KMS-11 (cell line): ENCODE results near the gene PRDM16.

ENCODE experiments used
- H2AFZ ChIP-seq: fragments of 200-600 bp; sonication (generic); 2 replicates; pipeline ENCODE4 v1.6.1; 2016; ENCODE audit warnings: antibody characterized with exemption, mixed run types, low read depth
- H3K27ac ChIP-seq: fragments of 200-600 bp; sonication (generic); 2 replicates; pipeline ENCODE4 v1.6.1; 2016; ENCODE audit warnings: mild to moderate bottlenecking, mixed run types
- H3K27me3 ChIP-seq: fragments of 200-600 bp; sonication (generic); 2 replicates; pipeline ENCODE4 v1.6.1; 2017; ENCODE audit warnings: mild to moderate bottlenecking, low read depth, mixed run types, moderate library complexity; ENCODE audit not compliant: insufficient read depth
- H3K36me3 ChIP-seq: fragments of 200-600 bp; sonication (generic); 2 replicates; pipeline ENCODE4 v1.6.1; 2017; ENCODE audit warnings: mild to moderate bottlenecking, mixed run types; ENCODE audit not compliant: insufficient read depth
- H3K4me1 ChIP-seq: fragments of 200-600 bp; sonication (generic); 2 replicates; pipeline ENCODE4 v1.6.1; 2016; ENCODE audit warnings: mild to moderate bottlenecking, low read depth, mixed run types; ENCODE audit not compliant: poor library complexity, severe bottlenecking
- H3K4me2 ChIP-seq: fragments of 200-600 bp; sonication (generic); 2 replicates; pipeline ENCODE4 v1.7.0; 2016; ENCODE audit warnings: mild to moderate bottlenecking, mixed run types
- H3K4me3 ChIP-seq: fragments of 200-600 bp; sonication (generic); IDR thresholded peaks from 2 replicates; pipeline ENCODE4 v1.6.1; 2017; ENCODE audit warnings: low read depth, low read length, mixed read lengths; ENCODE audit not compliant: insufficient read depth
- H3K79me2 ChIP-seq: fragments of 200-600 bp; sonication (generic); 2 replicates; pipeline ENCODE4 v1.6.1; 2016; ENCODE audit warnings: low read depth, mixed run types; ENCODE audit not compliant: insufficient read depth
- H3K9ac ChIP-seq: fragments of 200-600 bp; sonication (generic); 2 replicates; pipeline ENCODE4 v1.6.1; 2016; ENCODE audit warnings: mild to moderate bottlenecking, mixed run types
- H4K20me1 ChIP-seq: fragments of 200-600 bp; sonication (generic); 2 replicates; pipeline ENCODE4 v1.6.1; 2016; ENCODE audit warnings: mild to moderate bottlenecking, mixed run types; ENCODE audit not compliant: insufficient read depth
- TF ChIP-seq, protein P1 (sequence below): fragments of 200-600 bp; sonication (generic); conservative IDR thresholded peaks from 2 replicates; pipeline ENCODE4 v1.6.1; 2017; ENCODE audit warnings: low read depth, mild to moderate bottlenecking, antibody characterized with exemption, low read length, moderate library complexity, mixed read lengths

PRDM16 gene

DNA sequence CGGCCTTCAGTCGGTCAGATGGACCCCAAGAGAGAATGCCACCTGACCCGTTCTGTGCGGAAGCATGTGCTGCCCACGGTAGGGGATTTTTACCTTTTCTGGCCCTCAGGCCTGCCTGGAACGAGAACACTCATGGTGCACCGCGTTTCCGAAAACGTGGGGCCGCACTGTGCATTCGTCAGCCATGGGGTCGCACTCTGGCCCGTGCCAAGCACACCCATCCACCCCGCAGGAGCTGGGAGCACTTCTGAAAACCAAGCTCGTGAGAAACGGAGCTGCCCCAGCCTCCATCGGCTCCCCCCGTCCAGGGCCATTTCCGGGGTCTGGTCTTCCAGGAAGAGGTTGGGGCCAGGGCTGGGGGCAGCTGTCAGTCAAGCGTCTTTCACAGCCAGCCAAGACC, 72.8 kb downstream of the PRDM16 start:
- no peaks in the 10 kb centered on the region for H3K4me1 ChIP-seq
- no peaks in the 10 kb centered on the region for H3K36me3 ChIP-seq
- peaks cover 63% of the 10 kb centered on the region for H3K27me3 ChIP-seq
- no peak overlapping the region for H3K4me2 ChIP-seq
- H3K27ac ChIP-seq = no peak overlapping the region
- H3K4me3 ChIP-seq = no peak overlapping the region
- TF ChIP-seq, protein P1, sequence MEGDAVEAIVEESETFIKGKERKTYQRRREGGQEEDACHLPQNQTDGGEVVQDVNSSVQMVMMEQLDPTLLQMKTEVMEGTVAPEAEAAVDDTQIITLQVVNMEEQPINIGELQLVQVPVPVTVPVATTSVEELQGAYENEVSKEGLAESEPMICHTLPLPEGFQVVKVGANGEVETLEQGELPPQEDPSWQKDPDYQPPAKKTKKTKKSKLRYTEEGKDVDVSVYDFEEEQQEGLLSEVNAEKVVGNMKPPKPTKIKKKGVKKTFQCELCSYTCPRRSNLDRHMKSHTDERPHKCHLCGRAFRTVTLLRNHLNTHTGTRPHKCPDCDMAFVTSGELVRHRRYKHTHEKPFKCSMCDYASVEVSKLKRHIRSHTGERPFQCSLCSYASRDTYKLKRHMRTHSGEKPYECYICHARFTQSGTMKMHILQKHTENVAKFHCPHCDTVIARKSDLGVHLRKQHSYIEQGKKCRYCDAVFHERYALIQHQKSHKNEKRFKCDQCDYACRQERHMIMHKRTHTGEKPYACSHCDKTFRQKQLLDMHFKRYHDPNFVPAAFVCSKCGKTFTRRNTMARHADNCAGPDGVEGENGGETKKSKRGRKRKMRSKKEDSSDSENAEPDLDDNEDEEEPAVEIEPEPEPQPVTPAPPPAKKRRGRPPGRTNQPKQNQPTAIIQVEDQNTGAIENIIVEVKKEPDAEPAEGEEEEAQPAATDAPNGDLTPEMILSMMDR = no peak
- H2AFZ ChIP-seq = no peak overlapping the region
- no peak overlapping the region for H3K9ac ChIP-seq
- no peaks in the 10 kb centered on the region for H4K20me1 ChIP-seq
- H3K79me2 ChIP-seq = no peaks in the 10 kb centered on the region

DNA sequence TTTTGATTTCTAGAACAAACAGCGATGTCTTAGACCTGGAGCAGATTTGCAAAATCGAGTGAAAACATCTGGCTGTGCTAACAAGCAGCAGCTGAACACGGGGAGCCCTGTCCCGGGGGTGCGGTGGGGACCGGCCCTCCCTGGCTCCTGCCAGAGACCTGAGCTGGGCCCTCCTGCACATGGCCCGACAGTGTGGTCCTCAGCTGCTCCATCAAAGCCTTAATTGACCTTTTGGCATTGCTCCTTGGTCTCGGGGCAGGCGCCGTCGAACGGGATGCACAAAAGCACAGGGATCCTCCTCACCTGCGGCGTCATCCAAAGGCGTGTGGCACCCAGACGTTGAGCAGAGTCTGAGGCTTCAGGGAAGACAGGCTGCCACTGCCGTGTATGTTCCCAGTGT, 73.2 kb downstream of the PRDM16 start:
- H3K4me1 ChIP-seq = no peaks in the 10 kb centered on the region
- TF ChIP-seq, protein P1 = no peak
- no peak overlapping the region for H2AFZ ChIP-seq
- H3K36me3 ChIP-seq = no peaks in the 10 kb centered on the region
- no peaks in the 10 kb centered on the region for H3K79me2 ChIP-seq
- H3K9ac ChIP-seq = no peak overlapping the region
- no peak overlapping the region for H3K4me3 ChIP-seq
- no peak overlapping the region for H3K4me2 ChIP-seq
- H3K27me3 ChIP-seq = peaks cover 62% of the 10 kb centered on the region
- H3K27ac ChIP-seq = no peak overlapping the region
- H4K20me1 ChIP-seq = no peaks in the 10 kb centered on the region

DNA sequence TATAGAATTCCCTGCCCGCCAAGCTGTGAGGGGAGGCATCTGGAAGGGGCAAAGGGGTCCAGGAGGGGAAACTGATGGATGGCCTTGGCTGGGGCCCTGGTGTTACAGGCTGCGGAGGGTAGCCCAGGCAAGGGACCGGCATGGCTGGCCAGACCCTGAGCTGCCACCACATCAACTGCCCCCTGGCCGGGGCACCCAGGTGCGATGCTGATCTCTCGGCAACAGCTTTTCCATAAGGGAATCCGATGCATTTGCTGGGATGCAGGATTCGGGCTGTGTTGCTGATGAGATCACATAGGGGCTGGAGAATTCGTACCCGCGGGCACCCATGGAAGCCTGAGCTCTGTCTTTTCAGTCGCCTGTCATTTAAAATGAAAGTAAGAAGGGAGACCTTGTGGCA, 73.7 kb downstream of the PRDM16 start:
- Histone ChIP-seq H3K9ac (no peak overlapping the region), H3K27me3 (peaks cover 62% of the 10 kb centered on the region), H3K4me3 (no peak overlapping the region), H3K27ac (no peak overlapping the region), H3K79me2 (no peaks in the 10 kb centered on the region), H4K20me1 (no peaks in the 10 kb centered on the region), H3K36me3 (no peaks in the 10 kb centered on the region), H3K4me2 (no peak overlapping the region), H2AFZ (no peak overlapping the region), H3K4me1 (no peaks in the 10 kb centered on the region)
- TF ChIP-seq, protein P1 = no peak

DNA sequence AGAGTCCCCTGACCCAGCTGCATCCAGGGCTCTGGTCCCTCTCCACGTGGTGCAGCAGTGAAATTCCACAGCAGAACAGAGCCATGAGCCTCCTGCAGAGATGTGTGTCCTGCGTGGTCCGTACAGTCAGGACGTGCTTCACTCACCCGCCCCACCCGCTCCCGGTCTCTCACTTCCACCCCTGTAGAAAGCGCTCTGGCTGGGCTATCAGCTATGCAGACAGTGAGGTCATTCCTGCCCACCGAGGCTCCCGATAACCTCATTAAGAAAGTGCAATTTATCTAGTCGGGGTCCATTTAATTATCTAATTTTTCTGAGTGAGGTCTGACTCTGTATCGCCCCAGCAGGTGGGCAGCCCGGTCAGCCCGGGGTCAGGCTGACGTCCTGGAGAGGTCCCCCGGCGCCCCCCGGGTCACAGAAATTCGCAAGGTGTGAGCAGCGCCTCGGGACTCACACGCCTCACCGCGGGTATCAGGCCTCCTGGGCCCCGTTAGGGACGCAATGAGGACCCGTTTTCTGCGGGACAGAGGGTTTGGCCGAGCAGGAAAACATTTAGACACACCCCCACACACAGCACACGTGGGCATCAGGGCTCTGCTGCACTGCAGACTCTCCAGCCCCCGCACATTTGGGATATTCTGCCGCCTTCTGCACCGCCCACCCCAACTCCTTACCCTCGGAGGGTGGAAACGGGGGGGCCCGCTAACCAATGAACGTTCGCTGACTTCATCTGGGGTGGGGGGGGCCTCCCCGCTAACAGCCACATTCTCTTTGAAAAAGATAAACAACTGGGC, 76.7 kb downstream of the PRDM16 start:
- Histone ChIP-seq H3K4me1 (no peaks in the 10 kb centered on the region), H3K36me3 (no peaks in the 10 kb centered on the region), H3K4me3 (no peak overlapping the region), H3K27ac (no peak overlapping the region), H3K79me2 (no peaks in the 10 kb centered on the region), H3K27me3 (peaks cover 42% of the 10 kb centered on the region), H2AFZ (no peak overlapping the region), H3K9ac (no peak overlapping the region), H4K20me1 (no peaks in the 10 kb centered on the region), H3K4me2 (no peak overlapping the region)
- TF ChIP-seq, protein P1 = no peak
